GM15510 (cell line): ENCODE data around the gene PSIP1.

Experiments used
- POLR2A ChIP-seq: IDR thresholded peaks from 3 replicates; pipeline ENCODE4 v1.6.1; 2011; ENCODE audit warnings: borderline replicate concordance; ENCODE audit not compliant: insufficient read length; ENCODE audit errors: extremely low read depth

The PSIP1 gene

GRCh38 chr9:15420796-15421195 lies 90.0 kb downstream of the PSIP1 start:
- no peak for TF ChIP-seq POLR2A

GRCh38 chr9:15417626-15418025 lies 93.1 kb downstream of the PSIP1 start:
- no peak for TF ChIP-seq POLR2A

GRCh38 chr9:15416880-15417279 lies 93.9 kb downstream of the PSIP1 start:
- no peak for TF ChIP-seq POLR2A
